HG03196 (cell line): ENCODE measurements around the gene PIP4K2C.

Source experiments
- ATAC-seq: cut with Tn5 transposase; IDR thresholded peaks from one replicate; pipeline ENCODE4 v1.9.1; 2021; ENCODE audit not compliant: unreplicated experiment

The PIP4K2C gene

DNA sequence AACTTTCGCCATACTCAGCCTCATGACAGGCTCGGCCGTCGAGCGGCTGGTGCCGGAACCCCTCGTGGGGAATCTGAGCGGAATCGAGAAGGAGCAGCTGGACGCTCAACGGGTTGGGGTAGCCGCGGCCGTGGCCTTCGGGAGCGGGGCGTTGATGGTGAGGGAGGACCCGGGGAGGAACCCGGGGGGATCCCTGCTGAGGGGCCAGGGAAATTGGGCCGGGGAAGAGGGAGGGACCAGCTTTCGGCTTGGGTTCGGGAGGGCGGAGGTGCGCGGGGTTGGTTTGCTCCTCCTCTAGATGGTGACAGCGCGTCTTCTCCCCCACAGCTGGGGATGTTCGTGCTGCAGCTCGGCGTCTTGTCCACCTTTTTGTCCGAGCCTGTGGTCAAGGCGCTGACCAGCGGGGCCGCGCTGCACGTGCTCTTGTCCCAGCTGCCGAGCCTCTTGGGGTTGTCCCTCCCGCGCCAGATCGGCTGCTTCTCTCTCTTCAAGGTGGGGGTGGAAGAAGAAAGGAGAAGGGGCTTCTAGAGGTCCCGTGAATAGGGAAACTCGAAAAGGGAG, 30.0 kb downstream of the PIP4K2C start:
- no peak for ATAC-seq

DNA sequence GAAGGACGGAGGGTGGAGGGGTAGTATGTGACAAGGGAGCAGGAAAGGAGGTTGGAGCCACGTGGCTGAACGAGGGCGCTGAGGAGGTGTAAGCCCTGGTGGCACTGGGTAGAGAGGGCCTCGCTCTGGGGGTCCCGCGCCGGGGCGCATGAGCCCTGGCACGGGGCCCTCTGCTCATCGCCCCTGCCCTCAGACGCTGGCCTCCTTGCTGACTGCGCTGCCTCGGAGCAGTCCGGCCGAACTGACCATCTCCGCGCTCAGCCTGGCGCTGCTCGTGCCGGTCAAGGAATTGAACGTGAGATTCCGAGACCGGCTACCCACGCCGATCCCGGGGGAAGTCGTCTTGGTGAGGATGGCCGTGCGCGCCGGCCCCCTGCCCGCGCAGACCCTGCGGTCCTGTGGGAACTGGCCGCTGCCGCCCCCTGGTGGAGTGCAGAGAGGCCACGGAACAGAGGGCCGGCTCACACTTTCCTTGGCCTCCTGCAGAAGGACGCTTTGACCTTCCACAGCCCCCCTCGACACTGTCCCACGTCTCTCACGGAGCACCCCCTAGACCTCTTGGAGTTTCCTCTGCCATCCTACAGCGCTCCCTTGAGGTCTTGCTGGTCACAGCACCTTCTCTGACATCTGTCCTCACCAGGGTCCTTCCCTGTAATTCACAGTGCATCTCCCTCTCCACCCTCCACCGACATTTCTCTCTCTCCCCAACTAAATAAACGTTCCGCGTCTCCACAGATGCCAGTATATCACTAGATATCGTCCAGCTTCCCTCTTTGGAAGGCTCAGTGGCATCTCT, 30.7 kb downstream of the PIP4K2C start:
- no peak for ATAC-seq

DNA sequence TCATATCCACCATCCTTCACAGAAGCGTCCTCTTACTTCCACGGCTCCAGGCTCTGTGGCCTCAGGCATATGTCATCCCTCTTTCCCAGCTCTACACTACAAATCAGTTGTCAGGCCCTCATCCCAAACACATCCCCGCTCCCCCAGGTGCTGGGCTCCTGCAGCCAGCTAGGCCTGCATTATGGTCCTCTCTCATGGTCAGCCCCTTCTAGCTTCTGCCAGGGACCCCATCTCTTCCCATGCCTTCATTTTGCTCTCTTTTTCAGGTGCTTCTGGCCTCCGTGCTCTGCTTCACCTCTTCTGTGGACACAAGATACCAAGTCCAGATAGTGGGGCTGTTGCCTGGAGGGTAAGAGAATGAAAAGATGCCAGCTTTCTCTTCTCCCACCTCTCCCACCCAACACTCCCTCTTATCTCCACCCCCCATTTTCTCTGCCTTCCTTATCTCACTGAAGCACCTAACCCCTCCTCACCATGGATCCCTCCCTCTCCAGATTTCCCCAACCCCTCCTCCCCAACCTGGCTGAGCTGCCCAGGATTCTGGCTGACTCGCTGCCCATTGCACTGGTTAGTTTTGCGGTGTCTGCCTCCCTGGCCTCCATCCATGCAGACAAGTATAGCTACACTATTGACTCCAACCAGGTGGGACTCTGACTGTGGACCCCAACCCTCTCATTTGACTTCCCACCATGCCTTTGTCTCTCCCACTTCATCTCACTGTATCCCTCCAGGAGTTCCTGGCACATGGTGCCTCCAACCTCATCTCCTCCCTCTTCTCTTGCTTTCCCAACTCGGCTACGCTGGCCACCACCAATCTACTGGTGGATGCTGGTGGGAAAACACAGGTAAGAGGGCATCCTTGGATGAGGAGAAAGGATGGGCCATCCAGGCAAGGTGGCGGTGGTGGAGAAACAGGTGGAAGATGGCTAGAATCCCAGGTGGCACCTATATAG, 31.6 kb downstream of the PIP4K2C start:
- no peak for ATAC-seq

DNA sequence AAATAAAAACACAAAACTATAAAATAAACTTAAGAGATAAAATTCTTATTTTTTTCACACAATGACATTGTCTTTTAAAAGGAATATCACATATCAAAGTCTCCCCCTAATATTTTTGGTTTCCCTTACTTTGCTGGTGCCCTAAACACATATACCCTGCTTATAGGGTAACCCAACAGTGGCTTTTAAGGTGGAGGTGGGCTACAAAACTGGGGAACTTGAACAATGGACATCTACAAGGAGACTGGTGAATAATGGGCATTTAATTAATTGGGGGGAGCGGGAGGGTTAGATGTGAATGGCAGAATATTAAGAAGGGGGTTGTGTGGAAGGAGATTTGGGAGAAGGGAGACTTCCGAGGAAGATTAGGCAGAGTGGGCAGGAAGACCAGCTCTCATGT, 32.4 kb downstream of the PIP4K2C start:
- no peak for ATAC-seq

DNA sequence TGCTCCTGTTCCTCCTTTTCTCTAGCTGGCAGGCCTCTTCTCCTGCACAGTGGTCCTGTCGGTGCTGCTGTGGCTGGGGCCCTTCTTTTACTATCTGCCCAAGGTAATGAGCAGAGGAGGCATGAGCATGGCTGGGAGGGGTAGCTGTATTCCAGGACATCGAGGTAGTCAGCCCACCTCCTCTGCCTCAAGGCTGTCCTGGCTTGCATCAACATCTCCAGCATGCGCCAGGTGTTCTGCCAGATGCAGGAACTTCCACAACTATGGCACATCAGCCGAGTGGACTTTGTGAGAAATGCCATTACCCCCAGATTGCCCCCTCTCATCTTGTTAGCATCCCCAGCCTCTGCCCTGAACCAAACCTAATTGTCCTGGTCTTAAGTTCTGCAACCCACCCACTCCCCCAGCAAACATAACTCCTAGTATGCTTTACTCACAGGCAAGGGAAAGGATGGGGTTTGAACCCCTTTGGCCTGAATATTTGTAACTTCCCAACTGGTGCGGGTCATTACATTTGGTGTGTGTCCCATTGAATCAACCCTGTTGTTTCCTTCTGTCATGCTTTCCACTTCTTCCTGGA, 32.9 kb downstream of the PIP4K2C start:
- ATAC-seq, result no peak

DNA sequence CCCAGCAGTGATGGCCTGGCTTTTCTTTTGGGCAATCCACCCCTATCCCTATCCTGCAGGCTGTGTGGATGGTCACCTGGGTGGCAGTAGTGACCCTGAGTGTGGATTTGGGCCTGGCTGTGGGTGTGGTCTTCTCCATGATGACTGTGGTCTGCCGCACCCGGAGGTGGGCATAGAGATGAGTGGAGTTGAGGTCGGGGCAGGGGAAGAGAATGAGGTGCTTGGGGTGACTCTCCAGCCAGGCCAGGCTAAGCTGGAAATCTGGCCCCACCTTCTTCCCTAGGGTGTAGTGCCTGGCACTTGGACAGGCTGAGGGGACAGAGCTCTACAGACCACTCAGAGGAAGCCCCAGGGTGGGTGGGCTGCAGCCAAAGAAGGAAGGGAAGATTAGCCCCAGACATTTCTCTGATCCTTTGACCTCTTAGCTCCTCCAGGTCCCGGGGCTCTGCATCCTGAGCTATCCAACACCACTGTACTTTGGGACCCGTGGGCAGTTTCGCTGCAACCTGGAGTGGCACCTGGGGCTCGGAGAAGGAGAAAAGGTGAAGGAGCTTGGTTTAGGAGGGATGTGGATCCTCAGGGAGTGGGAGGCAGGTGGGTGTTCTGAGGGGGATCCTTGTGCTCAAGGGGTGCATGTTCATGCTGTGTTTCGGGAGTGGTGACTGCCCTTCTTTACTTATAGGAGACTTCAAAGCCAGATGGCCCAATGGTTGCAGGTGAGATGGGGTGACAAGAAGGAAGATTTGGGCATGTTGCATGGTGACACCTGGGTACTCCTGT, 33.6 kb downstream of the PIP4K2C start:
- ATAC-seq, result no peak

DNA sequence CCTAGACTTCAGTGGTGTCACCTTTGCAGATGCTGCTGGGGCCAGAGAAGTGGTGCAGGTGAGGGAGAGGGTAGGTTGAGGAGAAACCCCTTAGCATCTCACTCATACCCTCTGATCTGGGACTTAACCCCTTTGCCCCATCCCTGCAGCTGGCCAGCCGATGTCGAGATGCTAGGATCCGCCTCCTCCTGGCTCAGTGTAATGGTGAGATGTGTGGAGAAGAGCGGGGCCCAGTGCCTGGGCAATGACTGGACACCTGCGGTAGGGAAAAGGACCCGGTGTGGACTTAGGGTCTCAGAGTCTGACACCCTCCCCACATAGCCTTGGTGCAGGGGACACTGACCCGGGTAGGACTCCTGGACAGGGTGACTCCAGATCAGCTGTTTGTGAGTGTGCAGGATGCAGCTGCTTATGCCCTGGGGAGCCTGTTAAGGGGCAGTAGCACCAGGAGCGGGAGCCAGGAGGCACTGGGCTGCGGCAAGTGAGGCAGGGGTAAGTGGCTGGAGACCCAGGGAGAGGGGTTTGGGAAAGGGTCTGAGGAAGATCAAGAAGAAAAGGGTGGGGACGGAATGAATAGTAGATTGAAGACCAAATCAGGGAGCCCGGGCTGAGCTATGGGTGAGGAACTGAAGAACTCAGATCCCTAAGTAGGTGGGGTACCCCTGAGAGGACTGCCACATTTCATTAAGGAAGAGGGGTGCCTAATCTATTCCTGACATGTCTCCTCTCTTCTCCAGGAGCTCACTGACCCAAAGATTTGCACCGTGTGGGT, 34.5 kb downstream of the PIP4K2C start:
- no peak for ATAC-seq

DNA sequence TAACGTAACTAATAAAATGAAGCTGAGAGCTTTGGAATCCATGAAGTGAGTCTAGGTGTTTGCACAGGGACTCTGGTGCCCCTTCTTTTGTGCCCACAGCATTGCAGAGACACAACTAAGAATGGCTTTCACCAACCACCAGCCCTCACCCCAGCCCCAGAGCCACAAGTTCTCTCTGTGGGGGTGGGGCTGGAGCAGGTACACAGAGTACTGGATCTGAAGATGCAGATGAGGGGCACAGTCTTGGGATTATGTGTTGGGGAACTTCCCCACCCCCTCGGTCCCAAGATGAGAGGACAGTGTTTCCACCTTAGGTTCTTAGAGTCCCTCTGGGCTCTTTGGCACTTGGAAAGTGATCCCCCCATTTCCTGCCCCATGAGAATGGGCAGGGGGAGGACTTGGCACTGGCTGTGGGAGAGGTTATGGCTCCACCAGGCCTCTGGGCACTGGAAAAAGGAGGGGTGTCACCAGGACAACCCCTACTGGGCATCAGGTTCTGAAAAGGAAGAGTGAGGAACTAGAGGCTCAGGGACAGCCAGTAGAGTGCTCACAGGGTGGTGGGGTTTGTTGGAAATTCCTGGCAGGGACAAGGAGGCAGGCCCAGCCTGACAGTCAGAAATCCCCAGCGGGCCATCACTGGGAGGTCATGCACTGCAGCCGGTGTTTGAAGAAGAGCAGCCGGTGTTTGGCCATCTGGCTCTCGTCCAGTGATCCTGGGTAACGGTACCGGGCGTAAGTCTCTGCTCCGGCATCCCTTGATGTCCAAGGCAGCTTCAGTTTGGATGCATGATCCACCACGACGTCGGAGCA, 35.3 kb downstream of the PIP4K2C start:
- no peak for ATAC-seq

DNA sequence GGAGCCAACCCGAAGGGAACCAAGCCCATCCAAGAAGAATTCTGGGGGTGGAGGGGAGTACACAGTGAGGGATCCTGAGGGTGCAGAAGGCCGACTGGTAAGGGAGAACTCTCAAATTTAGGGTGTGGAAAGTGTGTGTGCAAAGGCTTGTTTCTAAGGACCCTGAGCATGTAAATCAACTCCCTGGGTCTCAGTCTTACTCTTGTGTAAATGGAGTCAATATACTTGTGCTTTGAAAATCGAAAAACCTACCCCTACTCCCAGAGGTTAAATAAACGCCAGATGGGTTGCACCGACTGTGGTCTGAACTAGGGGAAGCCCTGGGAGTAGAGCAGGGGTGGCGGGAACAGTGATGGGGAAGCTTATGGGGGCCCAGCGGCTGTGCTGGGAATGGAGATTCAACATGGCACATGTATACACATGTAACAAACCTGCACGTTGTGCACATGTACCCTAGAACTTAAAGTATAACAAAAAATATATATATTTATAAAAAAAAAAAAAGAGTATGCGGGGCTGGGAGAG, 36.0 kb downstream of the PIP4K2C start:
- no peak for ATAC-seq

DNA sequence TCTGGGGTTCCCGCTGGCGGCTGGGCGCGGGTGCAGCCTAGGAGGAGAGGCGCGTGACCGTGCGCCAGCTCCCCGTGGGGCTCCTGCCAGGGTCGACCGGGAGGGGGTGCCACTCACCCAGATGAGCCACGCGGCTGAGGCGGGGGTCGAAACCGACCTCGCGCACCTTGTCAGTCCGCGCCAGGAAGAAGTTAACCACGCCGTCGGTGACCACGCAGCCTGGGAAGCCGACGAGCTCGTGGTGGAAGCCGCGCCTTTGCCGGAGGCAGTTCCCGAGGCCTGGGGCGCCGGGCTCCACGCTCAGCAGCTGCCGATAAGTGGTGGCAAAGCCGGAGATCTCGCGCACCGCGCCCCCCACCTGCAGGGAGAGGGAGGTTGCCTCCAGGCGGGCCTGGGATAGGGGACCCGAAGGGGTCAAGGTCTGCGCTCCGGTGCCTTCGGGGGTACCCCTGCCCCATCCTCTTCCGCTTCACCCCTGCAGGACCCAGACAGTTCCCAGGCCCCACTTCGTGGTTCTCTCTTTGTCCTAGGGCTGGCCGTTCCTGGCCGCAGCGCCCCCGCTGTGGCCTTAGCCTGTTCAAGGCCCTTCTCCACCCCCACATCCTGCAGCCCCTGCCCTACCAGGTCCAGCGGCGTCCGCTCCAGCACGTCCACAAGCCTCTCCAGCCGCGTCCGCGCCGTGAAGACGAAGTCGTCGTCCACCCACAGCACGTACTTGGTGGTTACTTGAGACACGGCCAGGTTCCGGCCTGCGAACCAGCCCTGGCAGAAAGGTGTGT, 36.7 kb downstream of the PIP4K2C start:
- ATAC-seq, result no peak

DNA sequence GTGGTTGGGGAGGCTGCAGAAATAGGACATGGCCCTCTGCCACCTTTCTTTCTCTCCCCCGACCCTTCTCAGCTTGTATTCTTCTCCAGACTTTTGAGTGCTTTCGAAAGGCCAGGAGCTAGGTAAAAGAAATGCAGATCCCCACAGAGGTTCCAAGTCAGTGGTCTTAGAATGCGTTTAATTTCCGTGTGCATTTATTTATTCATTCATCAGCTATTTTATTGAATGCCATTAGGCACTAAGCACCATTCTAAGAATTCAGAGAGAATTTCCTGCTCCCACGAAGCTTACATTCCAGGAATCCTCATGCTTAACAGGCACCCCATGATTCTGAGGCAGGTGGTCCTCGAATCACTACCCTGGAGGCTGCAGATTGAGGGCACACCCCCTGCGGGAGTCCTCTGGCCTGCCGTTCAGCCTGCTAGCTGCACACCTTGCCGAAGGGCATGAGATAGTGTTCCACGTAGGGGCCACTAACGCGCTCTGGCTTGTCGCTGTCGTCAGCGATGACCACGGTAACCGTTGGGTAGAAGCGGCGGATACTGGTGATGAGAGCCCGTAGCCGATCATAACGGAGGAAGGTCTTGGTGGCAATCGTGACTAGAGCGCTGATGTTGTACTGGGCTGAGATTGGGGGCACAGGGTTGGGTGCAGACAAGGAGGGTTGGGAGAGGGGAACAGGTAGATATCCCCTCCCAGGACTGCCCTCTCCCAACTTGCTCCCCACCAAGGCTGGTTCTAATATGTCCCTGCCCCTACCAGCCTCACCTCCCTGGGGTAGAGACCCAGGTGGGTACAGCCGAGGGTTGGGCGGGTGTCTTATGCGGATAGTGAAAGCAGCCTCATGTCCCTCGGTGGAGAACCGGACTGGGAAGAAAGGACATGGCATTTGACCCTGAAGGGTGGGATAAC, 37.5 kb downstream of the PIP4K2C start:
- no peak for ATAC-seq

DNA sequence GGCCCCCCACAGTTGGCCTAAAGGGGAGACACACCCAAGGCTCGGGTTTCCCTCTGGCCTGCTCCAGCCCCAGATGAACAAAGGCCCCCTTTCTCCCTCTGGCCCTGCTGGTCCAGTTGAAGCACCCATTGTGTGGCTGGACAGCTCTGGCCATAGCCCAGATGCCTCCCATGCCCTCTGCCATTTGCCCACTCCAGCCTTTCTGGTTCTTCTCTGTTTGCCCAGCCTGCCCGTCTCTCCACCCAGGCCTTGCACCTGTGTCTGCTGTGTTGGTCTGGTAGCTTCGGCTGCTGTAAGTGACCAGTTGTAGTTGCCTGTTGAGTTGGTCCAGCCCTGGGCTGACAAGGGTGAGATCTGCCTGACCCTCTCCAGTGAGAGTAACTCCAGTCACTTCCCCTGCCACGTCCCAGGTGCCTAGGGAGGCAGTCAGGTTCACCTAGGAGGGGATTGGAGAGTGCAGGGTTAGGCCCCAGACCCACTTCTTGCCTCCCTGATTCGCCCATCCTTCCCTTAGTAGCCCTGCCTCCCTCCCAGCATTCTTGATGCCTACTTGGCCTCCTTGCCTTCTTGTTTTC, 39.0 kb downstream of the PIP4K2C start:
- no peak for ATAC-seq

DNA sequence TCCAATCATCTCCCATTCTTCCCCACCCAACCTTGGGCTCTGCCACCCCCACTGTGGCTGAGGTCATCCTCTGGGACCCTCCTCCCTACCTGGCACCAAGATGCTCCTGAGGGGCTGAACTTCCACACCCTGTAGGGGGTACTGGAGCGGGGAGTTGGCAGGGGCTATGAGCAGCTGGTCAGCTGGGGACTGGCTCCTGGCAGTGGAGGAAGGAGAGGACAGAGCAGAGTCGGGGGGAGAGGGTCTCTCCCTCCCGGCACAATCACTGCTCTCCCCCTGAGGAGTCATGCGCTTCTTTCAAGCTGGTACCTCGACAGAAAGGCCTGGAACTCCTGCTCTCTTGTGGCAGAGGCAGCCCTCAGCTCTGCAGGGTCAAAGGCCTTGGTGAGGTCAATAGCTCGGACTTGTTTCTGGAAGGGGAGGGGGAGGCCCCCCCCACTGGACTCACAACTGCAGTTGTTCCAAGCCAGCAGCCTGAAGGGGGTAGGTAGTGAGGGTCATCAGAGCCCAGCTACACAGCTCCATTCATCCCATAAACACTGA, 40.0 kb downstream of the PIP4K2C start:
- no peak for ATAC-seq

DNA sequence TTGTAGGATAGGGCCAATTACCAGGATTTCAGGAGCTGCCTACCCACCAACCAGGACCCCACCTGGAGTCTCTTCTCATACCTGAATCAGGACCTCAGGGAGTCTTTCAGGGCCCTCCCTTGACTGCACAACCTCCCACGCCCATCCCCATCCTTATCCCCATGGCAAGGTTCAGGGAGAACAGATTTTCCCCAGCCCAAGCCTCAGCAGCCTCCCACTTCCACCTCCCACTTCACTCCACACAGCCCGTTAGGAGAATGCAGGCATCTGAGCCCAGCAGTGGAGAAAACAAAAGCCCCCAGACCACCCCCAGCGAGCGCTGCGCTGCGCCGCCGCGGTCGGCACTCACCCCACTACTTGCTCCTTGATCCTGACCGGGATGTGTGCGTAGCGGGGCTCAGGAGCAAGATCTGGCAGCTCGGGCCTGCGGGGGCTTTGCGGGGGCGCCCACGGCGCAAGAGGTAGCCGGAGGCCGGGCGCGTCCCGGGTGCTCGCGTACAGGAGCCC, 40.6 kb downstream of the PIP4K2C start:
- ATAC-seq, result no peak

DNA sequence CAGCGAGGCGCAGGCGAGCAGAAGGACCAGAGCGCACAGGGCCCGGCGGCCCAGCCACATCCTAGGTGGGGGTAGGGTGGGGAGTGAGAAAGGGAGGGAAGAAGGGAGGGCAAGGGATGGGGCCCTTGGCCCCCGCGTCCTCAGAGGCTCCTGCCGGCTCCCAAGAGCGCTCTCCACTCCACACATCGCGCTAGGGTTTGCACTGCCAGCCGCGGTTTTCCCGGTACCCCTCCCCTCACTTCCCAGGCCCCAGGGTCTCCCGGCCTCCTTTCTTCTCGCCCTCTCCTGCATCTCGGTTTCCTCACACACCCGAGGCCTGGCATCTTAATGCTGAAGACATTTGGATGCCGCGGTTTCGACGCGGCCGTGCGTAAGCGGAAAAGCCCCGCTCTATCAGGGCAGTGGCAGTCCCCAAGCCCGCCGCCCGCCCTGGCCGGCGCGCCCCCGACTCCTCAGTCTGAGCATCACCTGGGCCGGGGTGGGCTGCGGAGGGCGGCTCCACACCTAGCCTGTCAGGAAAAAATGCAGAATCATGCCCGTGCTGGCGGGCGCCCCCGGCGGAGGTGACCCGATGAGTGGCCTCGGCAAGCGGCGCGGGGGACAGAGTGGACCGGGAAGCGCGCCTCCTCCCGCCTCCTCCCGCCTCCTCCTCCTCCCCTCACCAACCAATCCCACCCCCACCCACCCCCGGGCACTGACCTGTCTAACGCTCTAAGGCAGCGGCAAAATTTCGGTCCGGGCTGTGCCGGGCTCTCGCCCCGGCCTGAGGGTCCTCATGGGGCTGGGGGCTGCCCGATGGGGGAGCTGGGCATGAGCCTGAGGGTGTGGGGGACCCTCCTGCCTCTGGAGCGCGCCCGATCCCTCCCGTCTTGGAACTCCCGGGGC, 41.3 kb downstream of the PIP4K2C start:
- no peak for ATAC-seq
